Measurements from ENCODE around the gene ZNF282. TPM values are rescaled to one million over a fixed set of nuclear protein-coding genes. Genes with fewer than 3 reads are reported as not detected.
A peak's percentile ranks its signal among the peaks of the same experiment; 100 is the strongest.

The ZNF282 gene
- total and polyA plus RNA-seq, 9 of the 15 experiments (the other 6 are each of a cell fraction or from before 2014, with no cell fraction given), result 0.76 to 58.6 (median 17.4) TPM

DNA sequence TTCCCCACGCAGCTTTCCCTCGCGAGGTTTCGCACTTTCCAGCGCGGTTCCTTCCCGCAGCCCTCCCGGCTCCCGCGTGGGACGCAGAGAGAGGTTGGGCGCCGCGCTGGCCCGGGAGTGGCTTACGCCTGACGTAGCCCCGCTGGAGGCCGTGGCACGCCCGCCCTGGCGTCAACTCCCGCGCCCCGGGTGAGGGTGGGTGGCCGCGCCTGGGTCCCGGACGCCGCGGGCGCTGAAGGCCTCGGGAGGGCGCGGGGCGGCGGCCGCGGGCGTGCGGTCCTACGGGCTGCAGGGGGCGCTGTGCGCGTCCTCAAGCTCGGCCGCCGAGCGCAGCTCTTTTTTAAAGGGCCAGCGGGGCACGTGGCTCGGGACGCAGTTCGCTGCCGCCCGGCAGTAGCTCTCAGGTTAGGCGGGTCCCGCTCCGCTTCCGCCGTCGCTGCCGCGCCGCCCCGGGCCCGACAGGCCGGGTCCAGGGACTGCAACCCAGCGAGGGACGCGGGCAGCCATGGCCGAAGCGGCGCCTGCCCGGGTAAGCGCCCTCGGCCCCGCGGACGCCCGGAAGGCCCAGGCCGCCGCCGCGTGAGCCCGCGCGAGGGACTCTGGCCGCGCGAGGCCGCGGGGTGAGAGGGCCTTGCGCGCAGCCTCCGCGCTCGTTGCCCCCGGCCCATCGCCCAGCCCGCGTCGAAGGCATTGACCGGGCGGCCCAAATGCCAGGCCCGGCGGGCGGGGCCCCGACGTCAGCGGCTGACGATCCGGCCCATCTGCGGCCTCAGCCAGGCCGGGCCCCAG lies 66.7 kb downstream of the ZNF282 start, which contains the start of gene ZNF783 (continued):
- TF ChIP-seq, protein P1, sequence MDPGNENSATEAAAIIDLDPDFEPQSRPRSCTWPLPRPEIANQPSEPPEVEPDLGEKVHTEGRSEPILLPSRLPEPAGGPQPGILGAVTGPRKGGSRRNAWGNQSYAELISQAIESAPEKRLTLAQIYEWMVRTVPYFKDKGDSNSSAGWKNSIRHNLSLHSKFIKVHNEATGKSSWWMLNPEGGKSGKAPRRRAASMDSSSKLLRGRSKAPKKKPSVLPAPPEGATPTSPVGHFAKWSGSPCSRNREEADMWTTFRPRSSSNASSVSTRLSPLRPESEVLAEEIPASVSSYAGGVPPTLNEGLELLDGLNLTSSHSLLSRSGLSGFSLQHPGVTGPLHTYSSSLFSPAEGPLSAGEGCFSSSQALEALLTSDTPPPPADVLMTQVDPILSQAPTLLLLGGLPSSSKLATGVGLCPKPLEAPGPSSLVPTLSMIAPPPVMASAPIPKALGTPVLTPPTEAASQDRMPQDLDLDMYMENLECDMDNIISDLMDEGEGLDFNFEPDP (CRISPR knock-in tag; IDR thresholded peaks at IDR 0.05), result no peak
- TF ChIP-seq MTA1 (IDR thresholded peaks at IDR 0.05; ENCODE audit: borderline replicate concordance) (no peak), NELFE (IDR thresholded peaks at IDR 0.05; ENCODE audit: insufficient read depth, insufficient read length) (no peak), CXXC5 (CRISPR knock-in tag; IDR thresholded peaks at IDR 0.05) (peak; percentile 91), ELF4 (CRISPR knock-in tag; IDR thresholded peaks at IDR 0.05) (no peak), ZFX (CRISPR knock-in tag; IDR thresholded peaks at IDR 0.05) (peak; percentile 95), MCM5 (IDR thresholded peaks at IDR 0.05; ENCODE audit: low read depth) (no peak), SRSF9 (IDR thresholded peaks at IDR 0.05; ENCODE audit: borderline replicate concordance, low read depth, low read length) (no peak), TARDBP (IDR thresholded peaks at IDR 0.05) (peak; percentile 81), GTF2F1 (IDR thresholded peaks at IDR 0.05; ENCODE audit: low read depth, low read length) (no peak)
- TF ChIP-seq, protein P2, sequence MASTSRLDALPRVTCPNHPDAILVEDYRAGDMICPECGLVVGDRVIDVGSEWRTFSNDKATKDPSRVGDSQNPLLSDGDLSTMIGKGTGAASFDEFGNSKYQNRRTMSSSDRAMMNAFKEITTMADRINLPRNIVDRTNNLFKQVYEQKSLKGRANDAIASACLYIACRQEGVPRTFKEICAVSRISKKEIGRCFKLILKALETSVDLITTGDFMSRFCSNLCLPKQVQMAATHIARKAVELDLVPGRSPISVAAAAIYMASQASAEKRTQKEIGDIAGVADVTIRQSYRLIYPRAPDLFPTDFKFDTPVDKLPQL (IDR thresholded peaks at IDR 0.05; ENCODE audit: extremely low read depth, insufficient read length), result no peak
- TF ChIP-seq, protein P3, sequence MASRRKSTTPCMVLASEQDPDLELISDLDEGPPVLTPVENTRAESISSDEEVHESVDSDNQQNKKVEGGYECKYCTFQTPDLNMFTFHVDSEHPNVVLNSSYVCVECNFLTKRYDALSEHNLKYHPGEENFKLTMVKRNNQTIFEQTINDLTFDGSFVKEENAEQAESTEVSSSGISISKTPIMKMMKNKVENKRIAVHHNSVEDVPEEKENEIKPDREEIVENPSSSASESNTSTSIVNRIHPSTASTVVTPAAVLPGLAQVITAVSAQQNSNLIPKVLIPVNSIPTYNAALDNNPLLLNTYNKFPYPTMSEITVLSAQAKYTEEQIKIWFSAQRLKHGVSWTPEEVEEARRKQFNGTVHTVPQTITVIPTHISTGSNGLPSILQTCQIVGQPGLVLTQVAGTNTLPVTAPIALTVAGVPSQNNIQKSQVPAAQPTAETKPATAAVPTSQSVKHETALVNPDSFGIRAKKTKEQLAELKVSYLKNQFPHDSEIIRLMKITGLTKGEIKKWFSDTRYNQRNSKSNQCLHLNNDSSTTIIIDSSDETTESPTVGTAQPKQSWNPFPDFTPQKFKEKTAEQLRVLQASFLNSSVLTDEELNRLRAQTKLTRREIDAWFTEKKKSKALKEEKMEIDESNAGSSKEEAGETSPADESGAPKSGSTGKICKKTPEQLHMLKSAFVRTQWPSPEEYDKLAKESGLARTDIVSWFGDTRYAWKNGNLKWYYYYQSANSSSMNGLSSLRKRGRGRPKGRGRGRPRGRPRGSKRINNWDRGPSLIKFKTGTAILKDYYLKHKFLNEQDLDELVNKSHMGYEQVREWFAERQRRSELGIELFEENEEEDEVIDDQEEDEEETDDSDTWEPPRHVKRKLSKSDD (conservative IDR thresholded peaks at IDR 0.05; ENCODE audit: low read length), result no peak
- TF ChIP-seq, protein P4, sequence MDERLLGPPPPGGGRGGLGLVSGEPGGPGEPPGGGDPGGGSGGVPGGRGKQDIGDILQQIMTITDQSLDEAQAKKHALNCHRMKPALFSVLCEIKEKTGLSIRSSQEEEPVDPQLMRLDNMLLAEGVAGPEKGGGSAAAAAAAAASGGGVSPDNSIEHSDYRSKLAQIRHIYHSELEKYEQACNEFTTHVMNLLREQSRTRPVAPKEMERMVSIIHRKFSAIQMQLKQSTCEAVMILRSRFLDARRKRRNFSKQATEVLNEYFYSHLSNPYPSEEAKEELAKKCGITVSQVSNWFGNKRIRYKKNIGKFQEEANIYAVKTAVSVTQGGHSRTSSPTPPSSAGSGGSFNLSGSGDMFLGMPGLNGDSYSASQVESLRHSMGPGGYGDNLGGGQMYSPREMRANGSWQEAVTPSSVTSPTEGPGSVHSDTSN (CRISPR knock-in tag; IDR thresholded peaks at IDR 0.05; ENCODE audit: low read depth), result no peak
- TF ChIP-seq, protein P4 (tag; conservative IDR thresholded peaks at IDR 0.05; ENCODE audit: low read depth), result no peak
- TF ChIP-seq, protein P5, sequence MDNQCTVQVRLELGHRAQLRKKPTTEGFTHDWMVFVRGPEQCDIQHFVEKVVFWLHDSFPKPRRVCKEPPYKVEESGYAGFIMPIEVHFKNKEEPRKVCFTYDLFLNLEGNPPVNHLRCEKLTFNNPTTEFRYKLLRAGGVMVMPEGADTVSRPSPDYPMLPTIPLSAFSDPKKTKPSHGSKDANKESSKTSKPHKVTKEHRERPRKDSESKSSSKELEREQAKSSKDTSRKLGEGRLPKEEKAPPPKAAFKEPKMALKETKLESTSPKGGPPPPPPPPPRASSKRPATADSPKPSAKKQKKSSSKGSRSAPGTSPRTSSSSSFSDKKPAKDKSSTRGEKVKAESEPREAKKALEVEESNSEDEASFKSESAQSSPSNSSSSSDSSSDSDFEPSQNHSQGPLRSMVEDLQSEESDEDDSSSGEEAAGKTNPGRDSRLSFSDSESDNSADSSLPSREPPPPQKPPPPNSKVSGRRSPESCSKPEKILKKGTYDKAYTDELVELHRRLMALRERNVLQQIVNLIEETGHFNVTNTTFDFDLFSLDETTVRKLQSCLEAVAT (IDR thresholded peaks at IDR 0.05), result no peak
- TF ChIP-seq, protein P6, sequence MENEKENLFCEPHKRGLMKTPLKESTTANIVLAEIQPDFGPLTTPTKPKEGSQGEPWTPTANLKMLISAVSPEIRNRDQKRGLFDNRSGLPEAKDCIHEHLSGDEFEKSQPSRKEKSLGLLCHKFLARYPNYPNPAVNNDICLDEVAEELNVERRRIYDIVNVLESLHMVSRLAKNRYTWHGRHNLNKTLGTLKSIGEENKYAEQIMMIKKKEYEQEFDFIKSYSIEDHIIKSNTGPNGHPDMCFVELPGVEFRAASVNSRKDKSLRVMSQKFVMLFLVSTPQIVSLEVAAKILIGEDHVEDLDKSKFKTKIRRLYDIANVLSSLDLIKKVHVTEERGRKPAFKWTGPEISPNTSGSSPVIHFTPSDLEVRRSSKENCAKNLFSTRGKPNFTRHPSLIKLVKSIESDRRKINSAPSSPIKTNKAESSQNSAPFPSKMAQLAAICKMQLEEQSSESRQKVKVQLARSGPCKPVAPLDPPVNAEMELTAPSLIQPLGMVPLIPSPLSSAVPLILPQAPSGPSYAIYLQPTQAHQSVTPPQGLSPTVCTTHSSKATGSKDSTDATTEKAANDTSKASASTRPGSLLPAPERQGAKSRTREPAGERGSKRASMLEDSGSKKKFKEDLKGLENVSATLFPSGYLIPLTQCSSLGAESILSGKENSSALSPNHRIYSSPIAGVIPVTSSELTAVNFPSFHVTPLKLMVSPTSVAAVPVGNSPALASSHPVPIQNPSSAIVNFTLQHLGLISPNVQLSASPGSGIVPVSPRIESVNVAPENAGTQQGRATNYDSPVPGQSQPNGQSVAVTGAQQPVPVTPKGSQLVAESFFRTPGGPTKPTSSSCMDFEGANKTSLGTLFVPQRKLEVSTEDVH (IDR thresholded peaks at IDR 0.05; ENCODE audit: low read depth, partially characterized antibody), result no peak
